Right renal cortex interstitium (tissue), 3 donors: ENCODE measurements around the gene NFYA. TPM values are rescaled to one million over a fixed set of nuclear protein-coding genes. Genes with fewer than 3 reads are reported as not detected.

Experiments
- DNase-seq, 3 donors: peaks; one replicate each; pipeline ENCODE4 v3.0.0-alpha.2; 2013; ENCODE audit warnings: low read depth in 3 of 3, low spot score in 2 of 3
- polyA plus RNA-seq, 3 donors: library from polyadenylated mRNA; unstranded; fragments of 120-200 nt; gene quantifications; one replicate each; pipeline ENCODE4 v1.2.1, GENCODE V29; 2013; ENCODE audit not compliant: insufficient read length in 3 of 3

Gene NFYA
- polyA plus RNA-seq, 3 donors = 52.5 to 55.6 (median 53.6) TPM

GRCh38 chr6:41071923-41072835 is 595 bp upstream of the NFYA start, which contains the start of gene OARD1:
TSS of gene OARD1 (minus strand) at chr6:41072356. CDS start at chr6:41071634, 722 bp downstream.
- peak; percentile 98 to 99 (median 98) for DNase-seq

- peak; percentile 63 to 80 (median 80) for DNase-seq
These were observed 611 bp downstream of the NFYA start for GRCh38 chr6:41073203-41073967.

GRCh38 chr6:41073968-41074691 is 1.4 kb downstream of the NFYA start:
- DNase-seq = peak in 1 of 3 donors; percentile 27

GRCh38 chr6:41074692-41075436 is 2.1 kb downstream of the NFYA start:
- no peak for DNase-seq

- no peak for DNase-seq
These were observed 3.2 kb downstream of the NFYA start for GRCh38 chr6:41075651-41076626.

- DNase-seq = no peak
These were observed 4.8 kb downstream of the NFYA start for GRCh38 chr6:41077536-41077935.

- no peak for DNase-seq
These were observed 5.3 kb downstream of the NFYA start for GRCh38 chr6:41078101-41078500.

GRCh38 chr6:41079080-41079479 is 6.3 kb downstream of the NFYA start:
- no peak for DNase-seq

- DNase-seq = no peak
These were observed 7.8 kb downstream of the NFYA start for GRCh38 chr6:41080621-41081020.

GRCh38 chr6:41083072-41083471 is 10.3 kb downstream of the NFYA start:
- DNase-seq = no peak

GRCh38 chr6:41085182-41085581 is 12.4 kb downstream of the NFYA start:
- DNase-seq = no peak

- DNase-seq = no peak
These were observed 15.7 kb downstream of the NFYA start for GRCh38 chr6:41088451-41088850.

- DNase-seq = no peak
These were observed 18.3 kb downstream of the NFYA start for GRCh38 chr6:41090841-41091761.

- no peak for DNase-seq
These were observed 19.8 kb downstream of the NFYA start for GRCh38 chr6:41092421-41093140.

- DNase-seq = no peak
These were observed 21.0 kb downstream of the NFYA start for GRCh38 chr6:41093729-41094128.

- DNase-seq = no peak
These were observed 24.8 kb downstream of the NFYA start for GRCh38 chr6:41097467-41098090.

- DNase-seq = no peak
These were observed 25.6 kb downstream of the NFYA start for GRCh38 chr6:41098366-41098765.
